Colonic mucosa (tissue), 4 donors: ENCODE results near the gene FAAP100. TPM values are rescaled to one million over a fixed set of nuclear protein-coding genes. Genes with fewer than 3 reads are reported as not detected.

Experiments
- DNase-seq: peaks from one replicate; pipeline ENCODE4 v3.0.0-alpha.2; 2020
- H3K27ac ChIP-seq: fragments of 200-600 bp; one replicate; pipeline ENCODE4 v1.8.0; 2021
- H3K27me3 ChIP-seq: fragments of 200-600 bp; one replicate; pipeline ENCODE4 v1.8.0; 2021
- H3K36me3 ChIP-seq: fragments of 200-600 bp; one replicate; pipeline ENCODE4 v1.8.0; 2021
- H3K4me1 ChIP-seq: fragments of 200-600 bp; one replicate; pipeline ENCODE4 v1.8.0; 2021; ENCODE audit warnings: mild to moderate bottlenecking
- H3K4me3 ChIP-seq: fragments of 200-600 bp; one replicate; pipeline ENCODE4 v1.8.0; 2021
- H3K9ac ChIP-seq, 2 donors: one replicate each; pipeline ENCODE4 v1.7.0; 2013; ENCODE audit warnings: control low read depth in 2 of 2, low read depth in 2 of 2, low read length in 2 of 2
- H3K9me3 ChIP-seq: fragments of 200-600 bp; one replicate; pipeline ENCODE4 v1.8.0; 2021
- intact Hi-C: fragments of 100-400 bp; cut with DNase I; formaldehyde crosslinking; loops from one replicate; pipeline ENCODE4 v1.14.1; 2022
- total RNA-seq, 2 donors: library from RNA; stranded (reverse); fragmentation: NEBNext Ultra II Directional in 1 of 2; extraction: Animal tissue kit (Norgen Biotek cat#: 25700) in 1 of 2; gene quantifications; one replicate each; pipeline ENCODE4 v1.2.1, GENCODE V29; 2021
- TF ChIP-seq, protein P1 (sequence below): fragments of 200-600 bp; IDR thresholded peaks from one replicate; pipeline ENCODE4 v1.8.0; 2022; ENCODE audit warnings: antibody characterized with exemption, mild to moderate bottlenecking
- donor health status: healthy.
- donor health status: DM: no; HTN: no; CAD: no.
- donor health status: DM: no; HTN: no; CAD: no.

Gene FAAP100
- total RNA-seq, 2 donors from 2014 or later = 16.5 to 34.3 TPM

DNA sequence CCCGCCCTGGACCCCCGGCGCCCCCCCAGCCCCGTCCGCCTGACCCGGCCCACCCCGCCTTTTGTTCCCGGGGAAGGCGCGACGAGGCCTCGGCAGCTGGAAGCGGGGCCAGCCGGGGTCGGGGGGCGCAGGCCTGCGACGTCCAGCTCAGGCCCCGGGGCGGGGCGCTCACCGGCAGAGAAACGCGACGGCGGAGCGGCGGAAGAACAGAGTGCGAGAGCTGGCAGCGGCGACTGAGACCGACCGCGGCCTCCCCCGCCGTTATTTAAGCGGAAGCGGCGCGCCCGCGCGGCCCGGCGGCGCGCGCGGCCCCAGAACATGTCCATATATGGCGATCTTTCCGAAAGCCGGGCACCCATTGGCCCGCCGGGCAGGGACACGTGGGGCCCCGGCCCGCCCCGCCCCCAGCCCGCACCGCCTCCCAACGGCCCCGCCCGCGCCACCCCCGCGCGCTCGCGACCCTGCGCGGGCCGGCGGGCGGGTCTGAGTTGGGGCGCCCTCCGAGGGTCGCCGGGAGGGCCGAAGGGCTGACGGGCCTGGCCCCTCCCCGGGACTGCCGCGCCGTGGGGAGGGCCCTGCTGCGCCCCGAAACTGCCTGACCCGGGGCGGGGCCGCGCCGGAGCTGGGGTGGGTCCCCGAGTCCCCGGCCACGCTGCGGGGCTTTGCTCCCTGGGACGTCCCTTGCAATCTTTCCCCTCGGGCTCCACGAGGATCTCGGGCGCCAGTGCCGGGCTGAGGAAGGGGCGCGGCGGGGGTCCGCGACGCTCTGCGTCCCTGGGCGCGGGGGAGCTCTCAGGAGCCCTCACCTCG, 39.4 kb downstream of the FAAP100 start, which contains the start of gene ACTG1:
Gene ACTG1 (minus strand): TSS at position 238 of the 810 bp plus-strand sequence. CDS start 445 bp downstream, outside the sequence.
- intact Hi-C loops = no loop called here

DNA sequence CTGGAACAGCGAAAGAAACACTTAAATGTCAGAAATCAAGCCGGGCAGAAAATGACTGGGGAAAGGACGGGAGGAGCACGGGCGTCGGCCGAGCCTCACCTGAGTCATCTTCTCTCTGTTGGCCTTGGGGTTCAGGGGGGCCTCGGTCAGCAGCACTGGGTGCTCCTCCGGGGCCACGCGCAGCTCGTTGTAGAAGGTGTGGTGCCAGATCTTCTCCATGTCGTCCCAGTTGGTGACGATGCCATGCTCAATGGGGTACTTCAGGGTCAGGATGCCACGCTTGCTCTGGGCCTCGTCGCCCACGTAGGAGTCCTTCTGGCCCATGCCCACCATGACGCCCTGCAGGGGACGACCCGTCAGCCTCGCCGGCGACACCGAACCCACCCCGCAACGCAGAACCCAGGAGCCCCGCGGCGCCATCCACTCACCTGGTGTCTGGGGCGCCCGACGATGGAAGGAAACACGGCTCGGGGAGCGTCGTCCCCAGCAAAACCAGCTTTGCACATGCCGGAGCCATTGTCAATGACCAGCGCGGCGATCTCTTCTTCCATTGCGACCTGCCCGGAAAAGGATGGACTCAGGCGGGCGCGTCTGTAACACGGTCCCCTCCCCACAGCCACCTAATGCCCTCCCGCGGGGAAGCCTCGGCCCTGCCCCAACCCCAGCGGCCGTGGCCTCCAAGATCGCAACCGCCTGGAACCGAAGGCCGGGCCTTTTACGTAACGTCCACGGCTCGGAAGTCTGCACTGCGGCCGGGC, 40.2 kb downstream of the FAAP100 start:
- peak overlapping the region; percentile 98 for H3K9ac ChIP-seq
- peaks cover 16% of the 10 kb centered on the region for H3K36me3 ChIP-seq
- no peaks in the 10 kb centered on the region for H3K27me3 ChIP-seq
- TF ChIP-seq, protein P1, sequence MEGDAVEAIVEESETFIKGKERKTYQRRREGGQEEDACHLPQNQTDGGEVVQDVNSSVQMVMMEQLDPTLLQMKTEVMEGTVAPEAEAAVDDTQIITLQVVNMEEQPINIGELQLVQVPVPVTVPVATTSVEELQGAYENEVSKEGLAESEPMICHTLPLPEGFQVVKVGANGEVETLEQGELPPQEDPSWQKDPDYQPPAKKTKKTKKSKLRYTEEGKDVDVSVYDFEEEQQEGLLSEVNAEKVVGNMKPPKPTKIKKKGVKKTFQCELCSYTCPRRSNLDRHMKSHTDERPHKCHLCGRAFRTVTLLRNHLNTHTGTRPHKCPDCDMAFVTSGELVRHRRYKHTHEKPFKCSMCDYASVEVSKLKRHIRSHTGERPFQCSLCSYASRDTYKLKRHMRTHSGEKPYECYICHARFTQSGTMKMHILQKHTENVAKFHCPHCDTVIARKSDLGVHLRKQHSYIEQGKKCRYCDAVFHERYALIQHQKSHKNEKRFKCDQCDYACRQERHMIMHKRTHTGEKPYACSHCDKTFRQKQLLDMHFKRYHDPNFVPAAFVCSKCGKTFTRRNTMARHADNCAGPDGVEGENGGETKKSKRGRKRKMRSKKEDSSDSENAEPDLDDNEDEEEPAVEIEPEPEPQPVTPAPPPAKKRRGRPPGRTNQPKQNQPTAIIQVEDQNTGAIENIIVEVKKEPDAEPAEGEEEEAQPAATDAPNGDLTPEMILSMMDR = no peak
- peaks cover 11% of the 10 kb centered on the region for H3K4me1 ChIP-seq
- DNase-seq = peak; percentile 54
- intact Hi-C loops = no loop called here
- H3K4me3 ChIP-seq = peak overlapping the region; percentile 72
- H3K9me3 ChIP-seq = no peaks in the 10 kb centered on the region
- H3K27ac ChIP-seq = peak overlapping the region; percentile 93

More for the DNA sequence above, 39.4 kb downstream of the FAAP100 start, which contains the start of gene ACTG1:
- no peaks in the 10 kb centered on the region for H3K27me3 ChIP-seq
- peaks cover 16% of the 10 kb centered on the region for H3K36me3 ChIP-seq
- DNase-seq = peak; percentile 93
- peak within 1 kb of the TSS; percentile 72 for H3K4me3 ChIP-seq
- TF ChIP-seq, protein P1 = no peak
- peaks cover 14% of the 10 kb centered on the region for H3K4me1 ChIP-seq
- H3K9ac ChIP-seq = peak within 1 kb of the TSS; percentile 98 to 100
- H3K9me3 ChIP-seq = no peaks in the 10 kb centered on the region
- H3K27ac ChIP-seq = peak within 1 kb of the TSS; percentile 100

DNA sequence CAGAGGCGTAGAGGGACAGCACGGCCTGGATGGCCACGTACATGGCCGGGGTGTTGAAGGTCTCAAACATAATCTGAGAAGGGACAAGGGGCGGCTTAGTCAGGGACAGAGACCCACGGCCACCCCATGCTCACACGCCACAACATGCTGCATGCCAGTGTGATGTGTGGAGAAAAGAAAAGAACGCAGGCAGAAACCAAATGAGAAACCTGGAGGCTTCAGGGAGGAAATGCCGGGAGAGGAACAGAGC, 40.7 kb downstream of the FAAP100 start:
- DNase-seq = no peak
- H3K36me3 ChIP-seq = peaks cover 16% of the 10 kb centered on the region
- TF ChIP-seq, protein P1 = no peak
- peak overlapping the region; percentile 98 for H3K9ac ChIP-seq
- intact Hi-C loops = no loop called here
- no peaks in the 10 kb centered on the region for H3K27me3 ChIP-seq
- peak overlapping the region; percentile 72 for H3K4me3 ChIP-seq
- no peaks in the 10 kb centered on the region for H3K9me3 ChIP-seq
- H3K27ac ChIP-seq = peak overlapping the region; percentile 93
- H3K4me1 ChIP-seq = peaks cover 6% of the 10 kb centered on the region

DNA sequence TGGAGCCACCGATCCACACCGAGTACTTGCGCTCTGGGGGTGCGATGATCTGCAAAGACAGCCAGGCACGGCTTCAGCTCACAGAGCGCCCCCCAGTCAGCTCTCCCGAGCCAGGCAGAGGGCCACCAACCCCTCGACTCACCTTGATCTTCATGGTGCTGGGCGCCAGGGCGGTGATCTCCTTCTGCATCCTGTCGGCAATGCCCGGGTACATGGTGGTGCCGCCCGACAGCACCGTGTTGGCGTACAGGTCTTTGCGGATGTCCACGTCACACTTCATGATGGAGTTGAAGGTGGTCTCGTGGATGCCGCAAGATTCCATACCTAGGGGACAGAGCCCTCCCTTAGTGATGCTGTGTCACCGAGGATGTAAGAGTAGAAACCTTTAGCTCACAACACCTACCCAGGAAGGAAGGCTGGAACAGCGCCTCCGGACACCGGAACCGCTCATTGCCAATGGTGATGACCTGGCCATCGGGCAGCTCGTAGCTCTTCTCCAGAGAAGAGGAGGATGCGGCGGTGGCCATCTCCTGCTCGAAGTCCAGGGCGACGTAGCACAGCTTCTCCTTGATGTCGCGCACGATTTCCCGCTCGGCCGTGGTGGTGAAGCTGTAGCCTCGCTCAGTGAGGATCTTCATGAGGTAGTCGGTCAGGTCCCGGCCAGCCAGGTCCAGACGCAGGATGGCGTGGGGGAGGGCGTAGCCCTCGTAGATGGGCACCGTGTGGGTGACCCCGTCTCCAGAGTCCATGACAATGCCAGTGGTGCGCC, 41.2 kb downstream of the FAAP100 start:
- Histone ChIP-seq H3K9me3 (no peaks in the 10 kb centered on the region), H3K4me3 (peak overlapping the region; percentile 72), H3K36me3 (peaks cover 16% of the 10 kb centered on the region), H3K4me1 (peaks cover 5% of the 10 kb centered on the region), H3K27ac (peak overlapping the region; percentile 93), H3K9ac (peak overlapping the region; percentile 98), H3K27me3 (no peaks in the 10 kb centered on the region)
- peak; percentile 39 for DNase-seq
- intact Hi-C loops = no loop called here
- TF ChIP-seq, protein P1 = no peak
